NOMO-1 (cell line): ENCODE results near the gene PPP1R9B.

Experiments
- DNase-seq, 2 experiments: peaks; one replicate each; lab custom pipeline; 2025; ENCODE audit not compliant: unreplicated experiment in 2 of 2; lab: John Stamatoyannopoulos, UW

Gene PPP1R9B

DNA sequence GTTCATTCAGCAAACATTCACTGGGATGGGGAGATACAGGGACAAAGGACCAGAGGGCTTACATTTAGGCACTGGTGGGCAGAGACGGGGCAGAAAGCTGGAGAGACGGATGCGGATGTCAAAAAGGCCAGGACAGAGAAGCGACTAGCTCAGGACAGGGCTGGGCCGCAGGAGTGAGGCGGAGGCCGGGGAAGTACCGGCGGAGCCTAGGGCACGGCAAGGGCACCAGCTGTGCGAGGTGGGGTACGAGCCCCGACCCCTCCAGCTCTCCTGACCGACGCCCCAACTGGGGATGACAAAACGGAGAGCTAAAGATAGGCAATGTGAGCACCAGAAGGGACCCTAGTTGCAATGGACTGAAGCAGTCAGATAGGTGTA lies 11.4 kb upstream of the PPP1R9B start:
- DNase-seq: no peak

DNA sequence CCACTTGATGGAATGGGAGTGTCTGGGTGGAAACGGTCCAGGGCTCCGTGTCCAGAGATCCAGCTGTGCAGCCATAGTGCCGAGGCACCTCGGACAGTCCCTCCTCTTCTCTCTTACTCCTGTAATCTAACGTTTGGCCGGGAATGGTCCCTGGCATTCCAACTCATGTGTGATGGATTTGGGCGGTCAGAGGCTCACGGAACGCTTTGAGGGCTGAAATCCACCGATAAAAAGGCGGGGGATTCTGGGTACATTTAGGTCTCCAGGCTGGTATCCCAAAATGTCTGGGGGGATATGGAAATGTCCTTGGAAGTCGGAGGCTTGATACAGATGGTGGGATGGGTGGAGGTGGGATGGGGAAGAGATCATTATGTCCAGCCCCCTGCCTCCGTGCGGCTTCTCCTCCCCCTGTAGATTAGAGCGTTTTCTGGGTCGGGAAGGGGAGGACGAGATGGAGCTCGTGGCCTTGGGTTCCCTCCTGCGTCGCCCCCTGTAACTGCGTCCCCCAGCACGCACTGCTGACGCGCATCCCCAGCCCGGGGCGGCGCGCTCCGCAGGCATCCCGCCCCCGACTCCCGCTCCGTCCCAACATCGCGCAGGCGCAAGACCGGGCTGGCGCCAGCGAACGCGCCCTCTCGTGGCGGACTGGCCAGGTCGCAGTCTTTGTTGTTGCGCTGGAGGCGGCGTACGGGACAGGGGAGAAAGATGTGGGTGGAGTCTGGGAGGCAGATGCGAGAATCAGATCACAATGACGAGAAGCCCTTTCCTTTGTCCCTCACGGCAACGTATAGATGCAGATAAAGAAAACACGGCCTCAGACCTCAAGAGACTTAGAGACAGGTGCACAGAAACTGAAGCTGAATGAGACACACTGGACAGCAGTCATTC lies 10.8 kb upstream of the PPP1R9B start:
- peak; percentile 82 to 97 for DNase-seq

DNA sequence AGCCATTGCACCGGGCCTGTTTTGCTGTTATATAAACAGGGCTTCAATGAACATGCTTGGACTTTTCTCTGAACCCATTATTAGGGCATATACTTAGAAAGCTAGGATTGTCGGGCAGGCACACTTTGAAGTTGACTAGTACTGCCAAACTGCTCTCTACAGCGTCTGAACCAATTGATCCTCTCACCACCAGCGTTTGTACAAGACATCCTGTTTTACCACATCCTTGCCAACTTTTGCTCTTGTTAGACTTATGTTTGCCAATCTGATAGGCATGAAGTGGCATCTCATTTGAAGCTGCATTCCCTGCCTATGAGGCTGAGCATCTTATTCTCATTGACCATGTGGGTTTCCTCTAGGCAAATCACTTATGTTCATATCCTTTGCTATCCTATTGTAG lies 7.4 kb upstream of the PPP1R9B start:
- no peak for DNase-seq

DNA sequence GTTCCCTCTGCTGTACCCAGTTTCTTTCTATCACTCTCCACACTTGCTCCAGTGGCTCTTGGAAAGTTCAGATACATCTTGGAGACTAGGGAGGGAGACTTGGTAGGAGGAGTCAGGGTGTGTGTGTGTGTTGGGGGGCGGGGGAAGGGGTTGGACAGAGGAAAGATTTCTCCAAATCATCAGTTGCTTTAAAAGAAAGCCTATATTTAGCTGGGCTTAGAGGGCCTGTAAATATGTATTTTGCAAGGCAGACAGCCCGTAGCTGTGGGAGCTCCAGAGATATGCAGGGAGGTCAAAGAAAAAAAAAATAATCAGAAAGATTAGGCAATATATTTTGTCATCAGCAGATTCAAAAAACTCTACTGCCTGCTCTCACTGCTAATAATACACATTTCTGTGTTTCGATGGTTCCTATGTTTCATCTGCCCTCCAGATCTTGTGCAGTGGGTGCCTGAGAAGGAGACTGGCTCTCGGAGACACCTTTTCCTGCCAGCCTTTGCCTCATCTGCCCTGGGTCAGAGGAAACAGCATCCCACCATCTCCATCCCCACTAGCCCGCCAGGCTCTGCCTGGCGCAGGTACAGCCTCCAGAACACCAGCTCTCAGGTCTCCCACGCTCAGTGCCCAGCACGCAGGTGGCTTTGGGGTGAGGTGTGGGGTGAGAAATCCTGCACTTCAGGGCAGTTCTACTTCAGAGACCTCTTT lies 4.8 kb upstream of the PPP1R9B start:
- DNase-seq: peak; percentile 34 to 43

DNA sequence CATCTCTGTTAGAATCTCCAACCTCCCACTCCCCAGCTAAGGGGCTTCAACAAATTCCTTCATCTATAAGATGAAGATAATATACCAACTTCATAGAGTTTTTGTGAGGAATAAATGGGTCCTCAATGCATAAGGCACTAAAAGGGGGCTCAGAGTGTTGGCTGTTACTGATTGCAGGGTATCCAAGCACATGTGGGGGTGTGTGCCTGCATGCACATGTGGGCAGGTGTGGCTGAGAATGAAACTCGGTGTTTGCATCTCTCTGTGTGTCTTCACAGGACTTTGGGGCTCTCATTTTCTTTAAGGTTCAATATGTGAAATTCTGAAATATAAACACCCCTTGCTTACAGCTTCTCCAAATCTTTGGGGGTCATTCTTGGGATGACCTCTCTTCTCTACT lies 4.1 kb upstream of the PPP1R9B start:
- no peak for DNase-seq

DNA sequence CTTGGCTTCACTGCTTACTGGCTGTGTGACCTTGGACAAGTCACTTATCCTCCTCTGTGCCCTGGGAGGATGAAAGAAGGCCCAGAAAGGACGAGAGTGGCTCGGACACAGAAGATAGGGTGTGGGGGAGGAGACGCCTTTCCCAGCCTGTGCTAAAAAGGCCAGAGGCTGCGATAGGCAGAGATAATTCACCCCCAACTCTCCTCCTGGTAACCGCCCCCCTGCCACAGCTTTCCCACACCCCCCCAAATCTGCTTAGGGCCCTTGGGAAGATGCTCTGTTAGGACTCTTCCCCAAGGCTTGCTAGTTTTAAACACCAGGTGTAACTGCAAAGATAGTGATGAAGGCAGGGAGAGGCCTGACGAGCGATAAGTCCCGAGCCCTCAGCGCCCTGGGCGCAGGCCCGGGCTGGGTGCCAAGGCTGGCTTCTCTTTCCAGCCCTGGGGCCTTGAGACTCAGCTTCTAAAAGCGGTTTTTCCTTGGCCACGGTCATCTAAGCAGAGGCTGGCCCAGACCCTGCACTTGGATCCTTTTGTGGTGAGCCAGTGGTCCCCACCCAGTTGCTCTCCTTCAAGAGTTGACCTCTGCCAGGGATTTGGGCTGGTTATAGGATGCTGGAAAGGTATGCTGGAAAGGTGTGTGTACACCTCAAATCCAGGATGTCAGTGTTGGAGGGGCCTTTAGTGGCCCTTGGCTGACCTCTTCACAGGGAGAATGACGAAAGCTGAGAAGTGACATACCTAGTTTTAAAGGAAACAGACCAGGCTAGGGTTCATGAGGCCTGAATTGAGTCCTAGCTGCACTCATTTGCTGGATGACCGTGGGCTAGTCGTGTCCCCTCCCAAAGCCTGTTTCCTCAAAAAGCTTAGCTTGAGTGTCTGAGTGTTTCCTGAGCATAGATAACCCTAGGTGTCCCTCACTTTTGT lies 3.4 kb upstream of the PPP1R9B start:
- no peak for DNase-seq

DNA sequence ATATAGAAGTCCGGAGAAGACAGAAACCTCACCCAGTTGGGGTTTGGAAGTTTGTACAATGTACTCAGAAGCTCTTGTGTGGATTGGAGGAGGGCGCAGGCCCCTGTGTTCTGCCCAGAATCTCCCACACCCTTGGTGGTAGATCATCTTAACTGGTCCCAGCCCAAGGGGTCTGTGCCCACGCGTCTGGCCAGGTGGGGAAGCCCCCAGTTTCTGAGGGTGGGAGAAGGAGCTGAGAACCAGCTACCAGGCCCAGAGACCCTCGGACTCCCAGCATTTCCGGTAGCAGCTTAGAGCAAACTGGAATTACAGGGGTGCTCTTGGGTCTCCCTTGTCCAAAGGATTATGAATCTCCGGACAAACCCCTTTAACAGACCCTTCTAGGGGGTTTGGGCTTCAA lies 2.3 kb upstream of the PPP1R9B start:
- DNase-seq: no peak

DNA sequence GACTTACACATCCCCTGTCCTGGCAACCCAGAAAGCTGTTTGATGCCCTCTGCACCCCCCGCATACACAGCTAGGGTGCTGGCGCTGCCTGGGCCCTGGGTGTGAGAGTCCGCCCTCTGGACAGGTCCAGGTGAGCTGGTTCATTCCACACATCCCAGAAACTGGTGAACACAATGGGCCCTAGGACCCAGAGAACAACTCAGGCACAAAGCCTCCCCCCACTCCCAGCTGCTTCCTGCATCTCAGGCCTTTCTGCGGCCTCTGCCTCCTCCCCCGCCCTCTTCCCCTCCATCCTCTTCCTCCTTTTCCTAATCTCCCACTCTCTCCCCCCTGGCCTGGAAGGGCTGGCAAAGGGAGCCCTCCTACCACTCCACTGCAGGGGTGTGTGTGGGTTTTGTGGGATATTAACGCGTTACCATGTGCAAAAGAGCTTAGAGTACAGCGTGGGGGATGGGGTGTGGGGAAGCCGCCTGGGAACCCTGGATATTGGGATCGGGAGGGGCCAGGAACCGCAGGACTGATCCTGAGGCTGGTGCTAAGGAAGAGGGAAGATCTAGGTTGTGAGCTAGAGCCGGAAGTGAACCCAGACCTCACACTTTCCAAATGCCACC lies 1.6 kb upstream of the PPP1R9B start:
- peak; percentile 68 to 73 for DNase-seq

DNA sequence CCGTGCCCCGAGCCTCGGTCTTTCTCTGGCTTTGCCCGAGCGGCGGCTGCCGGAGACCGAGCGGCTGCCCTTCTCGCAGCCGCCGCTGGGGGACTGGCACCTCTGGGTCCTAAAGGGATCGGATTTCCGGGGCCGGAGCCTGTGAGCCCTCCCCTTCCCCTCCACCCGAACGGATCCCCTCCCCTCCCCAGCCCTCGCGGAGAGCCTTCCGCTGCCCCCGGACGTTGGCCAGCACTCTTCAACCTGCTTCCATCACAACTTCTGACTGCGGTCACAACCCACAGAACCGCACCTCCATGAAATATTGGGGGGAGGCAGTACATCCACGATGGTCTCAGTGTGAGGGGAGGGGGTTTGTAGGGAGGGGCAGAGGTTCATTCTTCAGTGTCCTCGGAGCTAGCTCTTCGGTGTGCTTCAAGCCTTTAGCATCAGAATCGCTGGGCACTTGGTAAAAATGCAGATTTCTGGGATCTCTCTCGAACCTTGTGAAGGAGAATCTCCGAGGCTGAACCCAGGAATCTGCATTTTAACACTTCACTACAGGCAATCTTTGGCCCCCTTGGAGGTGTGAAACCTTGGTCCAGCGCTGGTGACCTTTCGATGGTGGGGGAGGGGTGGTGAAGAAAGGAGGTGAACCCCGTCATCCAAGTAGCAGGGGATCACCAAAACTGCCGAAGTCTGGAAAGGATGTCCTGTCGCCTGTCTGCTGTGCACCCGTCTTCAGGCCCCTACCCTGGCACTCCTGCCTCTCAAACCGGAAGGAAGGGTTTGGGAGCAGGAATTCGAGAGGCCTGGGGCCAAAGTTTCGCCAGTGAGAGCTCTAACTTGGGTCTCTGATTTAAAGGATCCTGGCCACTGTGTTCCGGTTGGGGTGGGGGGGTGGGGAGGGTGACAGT lies 812 bp upstream of the PPP1R9B start:
- DNase-seq: peak; percentile 86 to 94

DNA sequence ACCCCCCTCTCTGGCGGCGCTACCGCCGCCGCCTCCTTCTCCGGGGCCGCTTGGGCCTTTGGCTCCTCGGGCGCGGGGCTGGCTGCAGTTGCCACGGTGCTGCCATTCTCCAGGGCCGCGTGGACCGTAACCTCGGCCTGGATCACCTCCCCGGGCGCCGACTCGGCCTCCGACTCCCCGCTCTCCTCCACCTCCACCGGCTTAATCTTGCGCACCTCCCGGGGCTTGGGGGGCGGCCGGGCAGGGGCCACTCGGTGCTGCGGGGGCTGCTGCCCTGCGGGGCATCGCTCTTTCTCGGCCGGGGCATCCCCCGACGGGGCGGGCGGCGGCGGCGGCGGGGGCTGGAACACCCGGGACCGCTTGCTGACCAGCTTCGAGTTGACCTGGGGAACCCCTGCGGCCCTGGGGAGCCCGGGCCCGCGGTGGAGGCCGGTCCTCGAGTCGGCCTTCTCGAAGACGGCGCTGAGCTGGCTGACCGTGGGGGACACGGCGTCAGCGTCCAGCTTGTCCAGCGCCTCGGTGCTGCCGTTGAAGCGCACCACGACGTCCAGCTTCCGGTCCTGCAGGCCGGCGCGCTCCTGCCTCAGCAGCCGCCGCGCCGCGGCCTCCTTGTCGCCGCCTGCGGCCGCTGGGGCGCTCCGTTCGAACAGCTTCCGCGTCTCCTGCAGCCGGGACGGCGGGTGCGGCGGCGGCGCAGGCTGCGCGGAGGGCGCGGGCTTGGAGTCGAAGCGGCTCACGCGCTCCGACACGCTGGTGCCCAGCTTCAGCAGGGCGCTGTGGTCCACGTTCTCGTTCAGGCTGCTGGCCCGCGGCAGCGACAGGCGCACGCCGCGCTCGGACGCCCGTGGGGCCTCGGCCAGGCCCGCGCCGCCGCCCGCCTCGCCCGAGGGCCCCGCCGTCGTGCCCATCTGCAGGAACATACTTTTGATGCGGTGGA lies 792 bp downstream of the PPP1R9B start:
- peak; percentile 47 to 51 for DNase-seq

DNA sequence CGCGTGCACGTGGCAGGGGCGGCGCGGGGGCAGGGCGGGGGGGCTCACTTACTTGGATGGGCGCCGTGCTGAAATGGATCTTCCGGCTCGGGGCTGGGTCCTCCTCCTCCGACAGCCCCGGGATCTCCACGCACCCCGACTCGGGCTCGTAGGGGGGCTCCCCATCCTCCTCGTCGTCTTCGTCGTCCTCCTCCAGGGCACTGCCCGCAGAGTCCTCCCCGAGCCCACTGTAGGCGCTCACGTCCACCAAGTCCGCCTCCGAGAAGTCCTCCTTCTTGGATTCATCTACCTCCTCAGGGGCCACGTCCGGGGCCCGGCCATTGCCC lies 1.4 kb downstream of the PPP1R9B start:
- no peak for DNase-seq

DNA sequence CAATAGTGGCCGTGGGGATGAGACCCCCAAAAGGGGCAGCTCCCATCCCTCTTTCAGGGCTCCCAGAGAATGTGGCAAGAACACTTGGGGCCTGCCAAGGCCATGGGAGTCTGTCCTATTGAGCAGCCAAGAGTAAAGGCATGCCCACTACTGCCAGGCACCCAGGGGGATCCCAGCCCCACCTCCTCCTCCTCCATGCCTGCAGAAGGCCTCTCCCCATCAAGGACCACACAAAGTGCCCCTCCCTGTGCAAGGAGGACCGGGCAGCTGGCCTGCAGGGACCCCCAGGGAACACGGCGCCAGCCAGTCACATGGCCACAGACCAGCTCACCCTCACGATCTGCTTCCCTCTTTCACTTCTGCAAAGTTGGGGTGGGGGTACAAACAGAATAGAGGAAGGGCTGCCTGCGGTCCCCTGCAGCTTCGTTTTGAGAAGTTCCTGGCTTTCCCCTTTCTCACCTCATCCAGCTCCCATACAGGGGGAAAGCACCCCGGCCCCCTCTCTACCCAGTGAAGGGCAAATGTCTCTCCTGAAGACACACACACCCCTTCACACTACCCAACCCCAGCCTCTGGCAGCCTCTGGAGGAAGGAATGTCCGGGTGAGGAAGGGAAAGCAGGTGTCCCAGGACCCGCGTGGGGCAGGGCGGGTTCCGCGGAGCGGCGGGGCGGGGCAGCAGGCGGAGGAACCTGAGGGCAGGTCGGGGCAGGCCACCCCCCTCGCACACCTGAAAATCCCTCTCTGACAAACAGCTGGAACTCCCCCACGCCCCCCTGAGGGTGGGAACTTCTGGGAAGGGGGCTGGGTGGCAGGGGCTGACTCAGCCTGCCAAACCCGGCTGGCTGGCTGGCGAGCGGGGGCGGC lies 2.0 kb downstream of the PPP1R9B start:
- peak; percentile 92 to 96 for DNase-seq

DNA sequence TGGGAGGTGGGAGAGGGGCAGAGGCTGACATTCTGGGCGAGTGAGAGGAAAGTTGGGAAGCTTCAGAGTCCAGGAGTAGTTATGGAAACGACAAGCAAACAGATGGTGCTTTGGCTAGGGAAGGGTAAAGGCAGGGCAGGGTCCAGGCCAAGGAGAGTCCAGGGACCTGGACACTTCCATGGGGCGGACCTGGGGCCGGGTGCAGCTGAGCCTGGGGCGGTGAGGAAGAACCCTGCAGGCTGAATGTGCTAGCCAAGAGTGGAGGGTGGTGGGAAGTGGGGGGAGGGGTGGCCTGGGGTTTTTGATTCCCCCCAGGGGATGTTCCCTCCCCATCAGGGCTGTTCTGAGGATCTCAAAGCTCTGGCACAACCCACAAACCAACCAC lies 2.6 kb downstream of the PPP1R9B start:
- no peak for DNase-seq

DNA sequence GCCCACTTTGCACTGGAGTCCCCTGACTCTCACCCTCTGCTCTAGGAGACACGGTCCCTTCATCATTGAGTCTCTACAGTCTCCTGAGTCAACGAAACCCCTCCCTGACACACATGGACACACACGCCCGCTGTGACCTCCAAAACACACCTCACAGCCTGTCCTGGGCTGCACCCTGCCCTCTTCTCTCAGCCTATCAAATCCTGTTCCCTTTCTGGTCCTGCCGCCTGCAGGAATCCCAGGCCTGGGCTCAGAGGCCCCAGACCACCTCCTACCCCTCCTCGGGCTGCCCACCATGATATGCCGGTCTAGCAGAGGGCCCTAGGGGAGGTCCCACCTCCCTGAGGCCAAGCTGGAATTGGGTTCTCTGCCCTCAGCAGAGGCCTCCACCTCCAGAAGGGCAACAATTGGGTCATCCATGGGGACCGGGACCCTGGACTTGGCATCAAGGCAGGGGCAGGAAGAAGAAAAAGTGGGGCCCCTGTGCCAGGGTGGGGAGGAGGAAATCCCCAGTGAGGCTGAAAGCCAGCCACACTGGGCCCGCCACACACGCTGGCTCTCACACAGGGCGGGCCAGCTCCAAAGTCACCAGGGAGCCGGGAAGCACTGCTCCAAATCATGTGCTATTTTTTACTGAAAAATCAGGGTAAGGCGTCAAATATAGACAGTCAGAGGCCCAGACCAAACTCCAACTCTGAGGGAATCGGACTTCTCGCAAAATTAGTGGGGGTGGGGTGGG lies 3.4 kb downstream of the PPP1R9B start:
- no peak for DNase-seq

DNA sequence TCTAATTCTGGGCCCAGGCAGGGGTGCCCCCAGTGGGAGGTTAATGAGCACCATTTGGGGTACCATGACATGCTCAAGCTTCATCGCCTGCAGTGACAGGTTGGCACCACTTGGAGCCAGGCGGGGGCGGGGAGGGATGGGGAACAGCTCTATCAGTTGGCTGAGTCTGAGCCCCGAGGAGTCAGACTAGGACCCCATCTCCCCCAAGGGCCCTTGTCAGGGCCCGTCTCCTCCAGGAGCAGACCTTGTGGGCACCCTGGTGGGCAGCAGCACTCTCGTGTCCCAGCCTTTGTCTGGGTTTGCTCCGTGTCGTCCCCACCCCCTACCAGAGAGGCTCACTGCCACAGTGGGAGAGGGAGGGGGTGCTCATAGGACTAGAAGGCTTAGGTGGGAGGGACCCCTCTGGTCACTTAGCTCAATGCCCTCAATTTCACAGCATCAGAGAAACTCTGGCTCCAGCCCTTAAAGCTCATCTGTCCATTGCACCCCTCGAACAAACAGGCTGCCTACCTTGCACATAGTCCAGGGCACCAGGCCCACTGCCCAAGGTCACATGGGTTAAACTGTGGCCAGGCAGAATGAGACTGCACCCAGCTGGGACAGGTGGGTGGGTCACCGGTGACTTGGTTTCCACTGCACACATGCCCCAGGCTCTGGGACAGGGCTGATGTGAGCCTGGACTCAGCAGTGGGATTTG lies 4.1 kb downstream of the PPP1R9B start:
- no peak for DNase-seq

DNA sequence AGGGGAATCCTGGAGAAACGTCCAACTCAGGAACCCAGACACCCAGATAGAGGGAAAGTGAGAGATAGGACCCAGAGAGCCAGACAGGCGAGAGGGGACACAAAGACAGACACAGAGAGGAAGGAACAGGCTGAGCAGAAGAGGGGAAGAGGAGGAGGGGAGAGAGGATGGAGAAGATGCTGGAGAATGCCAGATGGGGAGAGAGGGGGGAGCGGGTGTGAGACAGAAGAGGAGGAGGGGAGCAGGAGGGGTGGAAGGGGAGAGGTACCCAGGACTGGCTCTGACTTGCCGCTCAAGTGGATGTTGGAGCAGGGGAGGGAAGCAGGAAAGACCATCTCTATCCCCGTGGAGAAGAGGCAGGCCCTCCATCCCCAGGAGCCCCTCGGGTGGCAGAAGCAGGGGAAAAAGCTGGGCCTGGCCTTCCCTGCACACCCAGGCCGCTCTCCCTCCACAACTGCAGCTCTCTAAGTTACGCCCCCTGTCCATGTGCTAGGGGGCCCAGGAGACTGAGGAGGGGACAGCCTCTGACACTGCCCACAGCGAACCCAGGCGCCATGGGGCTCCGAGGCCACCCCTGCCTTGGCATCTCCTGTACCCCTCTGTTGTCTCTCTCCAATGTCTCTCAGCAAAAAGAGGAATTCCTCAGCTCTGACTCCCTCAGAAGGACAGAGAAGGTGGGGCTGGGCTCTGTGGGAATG lies 4.8 kb downstream of the PPP1R9B start:
- DNase-seq: no peak
